ENCODE data around the gene EEF1AKMT3.
"Not testable (repeated sequence)": the region's sequence is repeated elsewhere in the genome, so short reads cannot be mapped to it uniquely, and the experiment has no call there.

The EEF1AKMT3 gene

GRCh38 chr12:57821015-57821414 is 48.6 kb downstream of the EEF1AKMT3 start:
- not testable (repeated sequence) for H4K20me1 ChIP-seq (ENCODE audit: insufficient read depth, low read length); H3K4me1 ChIP-seq (ENCODE audit: insufficient read depth, low read length, severe bottlenecking); H3K9me3 ChIP-seq (ENCODE audit: low read length); H3K4me2 ChIP-seq (ENCODE audit: low read length); H3F3A ChIP-seq (ENCODE audit: insufficient read depth, low read length); H3K9ac ChIP-seq (ENCODE audit: low read length); H3K79me2 ChIP-seq (ENCODE audit: insufficient read depth, low read length); H3K4me3 ChIP-seq (ENCODE audit: low read depth, low read length, poor library complexity, severe bottlenecking); H3K27me3 ChIP-seq (ENCODE audit: insufficient read depth, low read length); H2AFZ ChIP-seq (ENCODE audit: low read length); H3K9me2 ChIP-seq (ENCODE audit: low read depth, low read length); H3K27ac ChIP-seq (ENCODE audit: low read depth, low read length, poor library complexity, severe bottlenecking)
- peaks cover 15% of the 10 kb centered on the region; the same call in 1 of the 2 replicates for H3K36me3 ChIP-seq (ENCODE audit: insufficient read depth, low read length)

DNA sequence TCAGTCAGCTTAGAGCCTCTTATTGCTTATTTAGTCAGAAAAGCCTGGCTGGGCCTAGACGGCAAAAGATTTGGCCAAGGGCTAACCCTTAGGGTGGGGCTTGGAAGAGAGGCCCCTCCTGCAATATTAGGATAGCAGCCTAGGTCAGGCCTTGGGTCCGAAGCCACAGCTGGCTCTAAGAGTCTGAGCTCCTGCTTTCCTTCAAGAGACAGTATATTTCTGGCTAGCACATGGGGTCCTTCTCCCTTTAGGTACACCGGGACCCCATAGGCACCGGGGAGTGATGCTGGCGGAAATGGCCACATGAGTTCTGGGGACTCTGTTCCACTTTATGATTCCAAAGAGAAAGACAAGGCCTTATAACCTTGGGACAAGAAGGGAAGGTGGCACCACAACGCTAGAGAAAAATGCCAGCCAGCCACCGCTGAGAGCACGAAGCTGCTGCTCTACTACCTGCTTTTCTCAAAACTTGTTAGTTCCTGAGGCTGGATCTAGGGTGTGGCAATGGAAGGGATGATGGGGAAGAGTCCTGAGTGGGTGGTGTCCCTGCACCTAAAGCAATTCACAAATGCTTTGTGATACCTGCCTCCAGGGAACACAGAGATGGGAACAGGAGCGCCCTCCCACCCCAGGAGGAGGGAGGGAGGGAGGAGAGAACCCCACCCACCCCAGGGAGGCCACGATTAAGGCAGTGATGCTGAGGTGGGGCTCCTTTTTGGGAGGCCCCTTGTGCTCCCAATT is 49.2 kb downstream of the EEF1AKMT3 start:
- Histone ChIP-seq H3K4me3 (ENCODE audit: low read depth, low read length, poor library complexity, severe bottlenecking) (no peak overlapping the region), H4K20me1 (ENCODE audit: insufficient read depth, low read length) (no peaks in the 10 kb centered on the region), H3K9ac (ENCODE audit: low read length) (no peak overlapping the region), H3K4me2 (ENCODE audit: low read length) (no peak overlapping the region), H3K27ac (ENCODE audit: low read depth, low read length, poor library complexity, severe bottlenecking) (no peak overlapping the region), H2AFZ (ENCODE audit: low read length) (no peak overlapping the region), H3K27me3 (ENCODE audit: insufficient read depth, low read length) (no peaks in the 10 kb centered on the region), H3K4me1 (ENCODE audit: insufficient read depth, low read length, severe bottlenecking) (no peaks in the 10 kb centered on the region), H3K36me3 (ENCODE audit: insufficient read depth, low read length) (peaks cover 20% of the 10 kb centered on the region; the same call in 1 of the 2 replicates), H3K9me3 (ENCODE audit: low read length) (no peaks in the 10 kb centered on the region), H3K79me2 (ENCODE audit: insufficient read depth, low read length) (no peaks in the 10 kb centered on the region), H3K9me2 (ENCODE audit: low read depth, low read length) (no peaks in the 10 kb centered on the region), H3F3A (ENCODE audit: insufficient read depth, low read length) (no peaks in the 10 kb centered on the region)
- TF ChIP-seq, protein P1, sequence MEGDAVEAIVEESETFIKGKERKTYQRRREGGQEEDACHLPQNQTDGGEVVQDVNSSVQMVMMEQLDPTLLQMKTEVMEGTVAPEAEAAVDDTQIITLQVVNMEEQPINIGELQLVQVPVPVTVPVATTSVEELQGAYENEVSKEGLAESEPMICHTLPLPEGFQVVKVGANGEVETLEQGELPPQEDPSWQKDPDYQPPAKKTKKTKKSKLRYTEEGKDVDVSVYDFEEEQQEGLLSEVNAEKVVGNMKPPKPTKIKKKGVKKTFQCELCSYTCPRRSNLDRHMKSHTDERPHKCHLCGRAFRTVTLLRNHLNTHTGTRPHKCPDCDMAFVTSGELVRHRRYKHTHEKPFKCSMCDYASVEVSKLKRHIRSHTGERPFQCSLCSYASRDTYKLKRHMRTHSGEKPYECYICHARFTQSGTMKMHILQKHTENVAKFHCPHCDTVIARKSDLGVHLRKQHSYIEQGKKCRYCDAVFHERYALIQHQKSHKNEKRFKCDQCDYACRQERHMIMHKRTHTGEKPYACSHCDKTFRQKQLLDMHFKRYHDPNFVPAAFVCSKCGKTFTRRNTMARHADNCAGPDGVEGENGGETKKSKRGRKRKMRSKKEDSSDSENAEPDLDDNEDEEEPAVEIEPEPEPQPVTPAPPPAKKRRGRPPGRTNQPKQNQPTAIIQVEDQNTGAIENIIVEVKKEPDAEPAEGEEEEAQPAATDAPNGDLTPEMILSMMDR (IDR thresholded peaks at IDR 0.05; ENCODE audit: low read length) = no peak
- TF ChIP-seq EZH2 (IDR thresholded peaks at IDR 0.05; ENCODE audit: borderline replicate concordance, low read length) = no peak

- TF ChIP-seq, protein P1 (IDR thresholded peaks at IDR 0.05; ENCODE audit: low read length) = no peak
- TF ChIP-seq EZH2 (IDR thresholded peaks at IDR 0.05; ENCODE audit: borderline replicate concordance, low read length) = no peak
- H3K4me2 ChIP-seq (ENCODE audit: low read length) = no peak overlapping the region
- no peak overlapping the region for H3K9ac ChIP-seq (ENCODE audit: low read length)
- H3K36me3 ChIP-seq (ENCODE audit: insufficient read depth, low read length) = peaks cover 29% of the 10 kb centered on the region; the same call in 1 of the 2 replicates
- no peaks in the 10 kb centered on the region for H3K4me1 ChIP-seq (ENCODE audit: insufficient read depth, low read length, severe bottlenecking)
- no peak overlapping the region for H2AFZ ChIP-seq (ENCODE audit: low read length)
- no peaks in the 10 kb centered on the region for H3K27me3 ChIP-seq (ENCODE audit: insufficient read depth, low read length)
- H3F3A ChIP-seq (ENCODE audit: insufficient read depth, low read length) = no peaks in the 10 kb centered on the region
- H3K4me3 ChIP-seq (ENCODE audit: low read depth, low read length, poor library complexity, severe bottlenecking) = no peak overlapping the region
- no peaks in the 10 kb centered on the region for H3K9me3 ChIP-seq (ENCODE audit: low read length)
- H3K79me2 ChIP-seq (ENCODE audit: insufficient read depth, low read length) = no peaks in the 10 kb centered on the region
- H4K20me1 ChIP-seq (ENCODE audit: insufficient read depth, low read length) = no peaks in the 10 kb centered on the region
- no peaks in the 10 kb centered on the region for H3K9me2 ChIP-seq (ENCODE audit: low read depth, low read length)
- no peak overlapping the region for H3K27ac ChIP-seq (ENCODE audit: low read depth, low read length, poor library complexity, severe bottlenecking)
Observed at GRCh38 chr12:57822392-57823130, 50.1 kb downstream of the EEF1AKMT3 start.

All from OCI-LY1 (cell line).